ENCODE measurements around the gene ATP2B1.

- no peak for TF ChIP-seq CTCF (IDR thresholded peaks at IDR 0.05)
- no peak for TF ChIP-seq POLR2A (IDR thresholded peaks at IDR 0.05)
- TF ChIP-seq EP300 (IDR thresholded peaks at IDR 0.05) = no peak
These were observed 44.9 kb downstream of the ATP2B1 start for GRCh38 chr12:89663577-89664357.
